Stomach (tissue), 4 donors: ENCODE data around the gene SIRT3.

Experiments
- CTCF ChIP-seq, 7 experiments: fragments of 450-650 bp in 4 of 7; fragments of 200-600 bp in 3 of 7; sonication (generic) in 3 of 7; IDR thresholded peaks; one replicate each; pipeline ENCODE4 v1.5.1; 2016 to 2019; ENCODE audit warnings: antibody characterized with exemption in 7 of 7, control low read depth in 2 of 7, mild to moderate bottlenecking in 1 of 7
- EP300 ChIP-seq: sonication (generic); formaldehyde crosslinking; IDR thresholded peaks from one replicate; pipeline ENCODE4 v1.6.1; 2017; ENCODE audit warnings: antibody characterized with exemption
- POLR2A ChIP-seq, 4 donors: fragments of 450-650 bp; IDR thresholded peaks; one replicate each; pipeline ENCODE4 v1.6.1; 2016; ENCODE audit warnings: antibody characterized with exemption in 4 of 4, control low read depth in 2 of 4, mild to moderate bottlenecking in 1 of 4, moderate library complexity in 1 of 4
- POLR2AphosphoS5 ChIP-seq, 3 donors: sonication (generic); formaldehyde crosslinking; IDR thresholded peaks; one replicate each; pipeline ENCODE4 v1.6.1; 2016; ENCODE audit warnings: antibody characterized with exemption in 3 of 3

GRCh38 chr11:211295-211694, 24.8 kb downstream of the SIRT3 start:
- TF ChIP-seq CTCF (IDR thresholded peaks at IDR 0.05) (no peak), POLR2AphosphoS5 (IDR thresholded peaks at IDR 0.05) (no peak), EP300 (no peak), POLR2A (IDR thresholded peaks at IDR 0.05) (no peak)
